Measurements from ENCODE around the gene TFG. TPM values are rescaled to one million over a fixed set of nuclear protein-coding genes. Genes with fewer than 3 reads are reported as not detected.
A peak's percentile ranks its signal among the peaks of the same experiment; 100 is the strongest.

The TFG gene
- total RNA-seq, 1 donor from 2014 or later: 64.8 TPM

DNA sequence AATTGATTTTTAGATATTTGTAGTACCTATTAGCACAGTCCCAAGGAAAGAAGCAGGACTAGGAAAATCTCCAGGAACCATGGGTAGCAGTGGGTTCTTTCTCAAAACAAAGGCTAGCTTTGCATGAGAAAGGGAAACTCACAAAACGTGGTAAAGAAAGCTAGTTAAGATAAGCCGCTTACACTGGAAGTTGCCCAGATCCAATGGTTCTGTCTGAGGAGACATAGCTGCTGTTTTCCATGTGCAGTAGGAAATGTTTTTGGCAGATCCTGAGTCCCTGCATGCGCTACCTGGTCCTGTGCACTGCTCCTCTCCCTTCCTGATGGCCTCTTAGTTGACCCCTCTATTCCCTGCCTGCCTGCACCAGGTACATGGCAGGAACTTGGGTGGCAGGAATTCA is 60.4 kb downstream of the TFG start:
- FAIRE-seq (no peak), DNase-seq (ENCODE audit: low read depth) (no peak)
- no peaks in the 10 kb centered on the region for H3K36me3 ChIP-seq (ENCODE audit: control insufficient read depth, insufficient read depth, low read length)
- no peak overlapping the region for H3K4me3 ChIP-seq (ENCODE audit: low read depth, low read length)
- no peaks in the 10 kb centered on the region for H3K27me3 ChIP-seq (ENCODE audit: control insufficient read depth, insufficient read depth, low read length)
- TF ChIP-seq, protein P1, sequence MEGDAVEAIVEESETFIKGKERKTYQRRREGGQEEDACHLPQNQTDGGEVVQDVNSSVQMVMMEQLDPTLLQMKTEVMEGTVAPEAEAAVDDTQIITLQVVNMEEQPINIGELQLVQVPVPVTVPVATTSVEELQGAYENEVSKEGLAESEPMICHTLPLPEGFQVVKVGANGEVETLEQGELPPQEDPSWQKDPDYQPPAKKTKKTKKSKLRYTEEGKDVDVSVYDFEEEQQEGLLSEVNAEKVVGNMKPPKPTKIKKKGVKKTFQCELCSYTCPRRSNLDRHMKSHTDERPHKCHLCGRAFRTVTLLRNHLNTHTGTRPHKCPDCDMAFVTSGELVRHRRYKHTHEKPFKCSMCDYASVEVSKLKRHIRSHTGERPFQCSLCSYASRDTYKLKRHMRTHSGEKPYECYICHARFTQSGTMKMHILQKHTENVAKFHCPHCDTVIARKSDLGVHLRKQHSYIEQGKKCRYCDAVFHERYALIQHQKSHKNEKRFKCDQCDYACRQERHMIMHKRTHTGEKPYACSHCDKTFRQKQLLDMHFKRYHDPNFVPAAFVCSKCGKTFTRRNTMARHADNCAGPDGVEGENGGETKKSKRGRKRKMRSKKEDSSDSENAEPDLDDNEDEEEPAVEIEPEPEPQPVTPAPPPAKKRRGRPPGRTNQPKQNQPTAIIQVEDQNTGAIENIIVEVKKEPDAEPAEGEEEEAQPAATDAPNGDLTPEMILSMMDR (IDR thresholded peaks at IDR 0.05; ENCODE audit: insufficient read depth, low read length, severe bottlenecking): no peak

DNA sequence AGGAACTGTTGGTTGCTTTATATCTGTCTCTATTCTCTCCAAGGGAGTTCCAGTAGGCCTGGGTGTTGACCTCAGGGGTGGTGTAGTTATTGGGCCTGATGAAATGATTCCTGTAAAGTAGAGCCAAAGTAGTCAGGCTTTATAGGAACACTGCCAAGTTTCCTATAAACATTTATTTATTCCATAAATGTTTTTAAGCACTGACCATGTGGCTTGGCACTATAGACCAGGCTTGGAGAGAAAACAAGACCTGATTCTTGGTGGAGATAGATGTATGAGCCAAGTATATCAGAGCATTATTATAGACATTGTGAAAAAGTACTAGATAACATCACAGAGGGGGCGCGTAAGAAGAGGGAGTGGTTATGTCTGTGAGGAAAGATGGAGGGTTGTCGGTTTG is 65.9 kb downstream of the TFG start:
- no peaks in the 10 kb centered on the region for H3K36me3 ChIP-seq (ENCODE audit: control insufficient read depth, insufficient read depth, low read length)
- DNase-seq (ENCODE audit: low read depth): no peak
- no peaks in the 10 kb centered on the region for H3K27me3 ChIP-seq (ENCODE audit: control insufficient read depth, insufficient read depth, low read length)
- no peak overlapping the region for H3K4me3 ChIP-seq (ENCODE audit: low read depth, low read length)
- TF ChIP-seq, protein P1 (IDR thresholded peaks at IDR 0.05; ENCODE audit: insufficient read depth, low read length, severe bottlenecking): no peak
- FAIRE-seq: no peak

DNA sequence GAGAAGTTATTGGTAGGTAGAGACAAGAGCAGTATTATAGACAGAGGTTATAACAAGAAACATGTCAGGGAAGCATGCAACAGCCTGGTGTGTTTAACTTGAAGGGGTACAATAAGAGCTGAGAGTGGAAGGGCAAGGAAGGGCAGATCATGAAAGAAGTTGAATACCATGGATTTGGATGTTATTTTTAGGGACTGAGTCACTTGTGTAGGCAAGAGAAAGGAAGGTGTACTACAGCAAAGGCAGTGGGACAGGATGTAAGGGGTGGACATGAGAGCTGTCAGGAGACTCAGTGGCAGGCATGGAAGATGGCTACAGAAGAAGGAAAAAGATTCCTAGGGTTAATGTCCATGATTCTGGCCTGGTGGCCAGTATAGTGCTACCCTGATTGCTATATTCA is 66.4 kb downstream of the TFG start:
- TF ChIP-seq, protein P1 (IDR thresholded peaks at IDR 0.05; ENCODE audit: insufficient read depth, low read length, severe bottlenecking): no peak
- H3K27me3 ChIP-seq (ENCODE audit: control insufficient read depth, insufficient read depth, low read length): no peaks in the 10 kb centered on the region
- no peaks in the 10 kb centered on the region for H3K36me3 ChIP-seq (ENCODE audit: control insufficient read depth, insufficient read depth, low read length)
- FAIRE-seq (no peak), DNase-seq (ENCODE audit: low read depth) (no peak)
- no peak overlapping the region for H3K4me3 ChIP-seq (ENCODE audit: low read depth, low read length)

DNA sequence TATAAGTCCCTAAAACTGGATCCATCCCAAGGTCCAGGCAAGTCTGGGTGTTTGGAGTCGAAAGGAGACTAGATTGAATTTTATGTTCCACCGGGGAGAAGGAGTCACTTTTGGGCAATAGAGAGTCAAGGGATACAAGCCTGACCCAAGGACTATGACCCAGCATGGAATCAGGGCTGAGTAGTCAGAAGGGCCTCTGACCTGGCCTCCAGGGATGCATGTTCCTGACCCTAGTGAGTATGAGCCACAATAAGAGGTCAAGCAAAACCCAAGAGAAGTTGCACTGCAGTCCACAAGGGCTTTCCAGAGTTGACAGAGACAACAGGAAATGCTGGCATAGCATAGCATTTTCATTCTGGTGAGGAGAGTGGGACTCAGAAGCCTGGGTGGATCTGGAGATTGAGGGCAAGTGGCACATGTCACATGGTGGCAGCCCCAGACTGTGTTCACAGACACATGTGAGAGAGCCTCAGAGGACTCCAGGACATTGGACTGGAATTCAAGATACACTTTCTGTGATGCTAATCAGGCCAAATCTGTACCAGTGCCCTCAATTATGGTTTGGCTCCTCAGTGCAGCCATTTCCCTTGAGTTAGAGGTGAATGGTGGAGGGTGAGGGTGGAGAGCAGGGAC is 66.9 kb downstream of the TFG start:
- peak; percentile 93 for FAIRE-seq
- H3K36me3 ChIP-seq (ENCODE audit: control insufficient read depth, insufficient read depth, low read length): no peaks in the 10 kb centered on the region
- TF ChIP-seq, protein P1 (IDR thresholded peaks at IDR 0.05; ENCODE audit: insufficient read depth, low read length, severe bottlenecking): no peak
- DNase-seq (ENCODE audit: low read depth): no peak
- H3K27me3 ChIP-seq (ENCODE audit: control insufficient read depth, insufficient read depth, low read length): no peaks in the 10 kb centered on the region
- H3K4me3 ChIP-seq (ENCODE audit: low read depth, low read length): no peak overlapping the region

DNA sequence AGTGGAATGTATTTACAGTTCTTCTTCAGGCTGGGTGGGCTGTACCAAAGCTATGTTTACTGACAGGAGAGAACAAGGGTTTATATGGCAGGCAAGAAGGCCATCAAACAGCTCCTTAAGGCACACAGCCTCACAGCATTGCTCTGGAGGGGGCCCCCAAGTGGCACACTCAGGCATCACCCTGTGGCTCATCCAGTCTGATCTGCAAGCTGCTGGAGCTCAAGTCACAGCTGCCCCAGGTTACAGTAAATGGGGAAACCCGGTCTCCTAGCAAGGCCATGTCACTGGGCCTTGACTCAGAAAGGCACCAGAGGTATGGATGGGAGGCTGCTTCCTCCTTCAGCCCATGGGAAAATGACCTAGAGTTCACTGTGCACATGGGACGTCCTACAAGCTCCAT is 67.5 kb downstream of the TFG start:
- no peak for DNase-seq (ENCODE audit: low read depth)
- no peak for FAIRE-seq
- TF ChIP-seq, protein P1 (IDR thresholded peaks at IDR 0.05; ENCODE audit: insufficient read depth, low read length, severe bottlenecking): peak; percentile 12
- no peaks in the 10 kb centered on the region for H3K27me3 ChIP-seq (ENCODE audit: control insufficient read depth, insufficient read depth, low read length)
- no peak overlapping the region for H3K4me3 ChIP-seq (ENCODE audit: low read depth, low read length)
- H3K36me3 ChIP-seq (ENCODE audit: control insufficient read depth, insufficient read depth, low read length): no peaks in the 10 kb centered on the region

DNA sequence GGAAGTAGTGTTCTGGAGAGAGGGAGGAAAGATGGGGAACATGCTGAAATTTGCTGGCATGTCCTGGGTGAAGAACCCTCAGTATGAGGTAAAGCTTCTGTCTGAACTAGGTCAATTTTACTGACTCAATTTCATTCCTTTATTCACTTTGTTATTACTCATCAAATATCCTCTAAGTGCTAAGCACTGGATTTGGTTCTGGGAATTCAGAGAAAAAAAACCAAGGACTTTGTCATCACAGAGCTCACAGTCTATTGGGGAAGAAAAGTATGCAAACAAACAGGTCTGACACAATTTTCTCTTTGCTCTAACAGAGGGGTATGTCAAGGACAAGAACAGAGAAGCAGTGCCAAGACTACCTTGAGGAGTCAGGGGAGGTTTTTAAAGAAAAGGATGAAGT is 68.0 kb downstream of the TFG start:
- TF ChIP-seq, protein P1 (IDR thresholded peaks at IDR 0.05; ENCODE audit: insufficient read depth, low read length, severe bottlenecking): no peak
- peak; percentile 81 for DNase-seq (ENCODE audit: low read depth)
- no peaks in the 10 kb centered on the region for H3K36me3 ChIP-seq (ENCODE audit: control insufficient read depth, insufficient read depth, low read length)
- no peaks in the 10 kb centered on the region for H3K27me3 ChIP-seq (ENCODE audit: control insufficient read depth, insufficient read depth, low read length)
- no peak overlapping the region for H3K4me3 ChIP-seq (ENCODE audit: low read depth, low read length)
- FAIRE-seq: no peak
